Amygdala (tissue), 56 donors: ENCODE measurements around the gene LRBA.
A peak's percentile ranks its signal among the peaks of the same experiment; 100 is the strongest.
"Not testable (repeated sequence)": the region's sequence is repeated elsewhere in the genome, so short reads cannot be mapped to it uniquely, and the experiment has no call there.

Source experiments
- DNase-seq, 56 donors: peaks; one replicate each; lab custom pipeline; 2025; lab: John Stamatoyannopoulos, UW

The LRBA gene

DNA sequence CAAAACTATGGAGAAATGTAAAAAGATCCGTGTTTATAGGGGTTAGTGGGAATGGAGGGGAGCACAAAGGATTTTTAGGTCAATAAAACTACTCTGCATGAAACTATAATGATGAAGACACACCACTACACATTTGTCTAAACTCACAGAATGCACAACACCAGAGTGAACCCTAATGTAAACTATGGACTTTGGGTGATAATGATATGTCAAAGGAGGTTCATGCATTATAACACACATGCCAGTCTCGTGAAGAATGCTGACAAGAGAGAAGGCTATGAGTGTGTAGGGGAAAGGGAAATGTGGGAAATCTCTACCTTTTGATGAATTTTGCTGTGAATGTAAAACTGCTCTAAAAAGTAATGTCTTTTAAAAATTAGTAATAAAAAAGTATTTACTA is 249.9 kb downstream of the LRBA start:
- DNase-seq, result no peak

DNA sequence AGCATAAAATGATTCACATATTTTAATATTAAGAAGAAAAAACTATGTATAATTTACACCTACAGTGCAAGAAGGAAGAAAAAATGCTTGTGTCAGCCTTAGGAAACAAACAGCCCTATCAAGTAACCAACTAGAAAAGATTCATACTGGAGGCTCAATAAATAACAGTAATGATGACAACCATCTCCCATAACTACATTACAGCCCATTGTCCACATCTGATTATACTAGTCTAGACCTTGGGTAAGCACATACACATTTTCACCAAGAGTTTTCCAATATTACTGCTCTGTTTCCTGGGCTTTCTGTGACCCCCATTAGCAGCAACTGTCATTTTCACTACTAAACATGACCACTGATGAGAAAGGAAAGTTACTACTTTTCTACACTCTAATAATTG is 263.4 kb downstream of the LRBA start:
- DNase-seq, result no peak

DNA sequence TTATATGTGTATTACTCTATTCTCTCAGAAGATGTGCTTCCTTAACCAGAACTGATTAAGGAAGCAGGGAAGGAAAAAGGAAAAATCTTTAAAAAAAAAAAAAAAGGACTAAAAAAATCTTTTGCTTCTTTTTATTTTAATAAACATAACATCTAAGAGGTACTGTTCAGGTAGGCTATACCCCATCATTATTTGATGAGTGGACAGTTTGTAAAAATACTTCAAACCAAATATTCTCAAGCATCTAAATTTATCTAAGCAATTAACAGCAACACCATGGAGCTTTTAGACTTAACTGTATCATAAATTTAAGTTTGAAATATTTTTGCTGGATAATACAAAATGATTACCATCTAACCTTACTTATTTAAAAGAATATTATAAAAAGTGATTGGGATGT is 264.3 kb downstream of the LRBA start:
- DNase-seq, result no peak

GRCh38 chr4:150746156-150746555 is 268.9 kb downstream of the LRBA start:
- no peak for DNase-seq

DNA sequence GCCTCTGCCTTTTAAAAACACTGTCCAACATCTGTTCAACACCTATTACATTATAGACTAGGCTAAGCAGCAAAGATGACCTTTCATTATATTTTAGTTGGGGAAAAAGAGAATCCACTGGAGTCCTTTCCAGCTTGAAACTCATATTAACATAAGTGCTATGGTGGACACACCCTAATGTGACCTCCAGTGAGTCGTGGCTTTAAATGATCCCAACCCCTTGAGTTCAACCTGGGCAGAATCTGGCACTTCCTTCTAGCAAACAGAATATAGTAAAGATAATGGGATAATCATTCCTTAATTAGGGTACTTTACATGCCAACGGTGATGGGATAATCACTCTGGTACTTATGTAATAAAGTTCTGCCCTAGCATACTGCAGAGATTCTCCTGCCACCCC is 270.5 kb downstream of the LRBA start:
- no peak for DNase-seq

DNA sequence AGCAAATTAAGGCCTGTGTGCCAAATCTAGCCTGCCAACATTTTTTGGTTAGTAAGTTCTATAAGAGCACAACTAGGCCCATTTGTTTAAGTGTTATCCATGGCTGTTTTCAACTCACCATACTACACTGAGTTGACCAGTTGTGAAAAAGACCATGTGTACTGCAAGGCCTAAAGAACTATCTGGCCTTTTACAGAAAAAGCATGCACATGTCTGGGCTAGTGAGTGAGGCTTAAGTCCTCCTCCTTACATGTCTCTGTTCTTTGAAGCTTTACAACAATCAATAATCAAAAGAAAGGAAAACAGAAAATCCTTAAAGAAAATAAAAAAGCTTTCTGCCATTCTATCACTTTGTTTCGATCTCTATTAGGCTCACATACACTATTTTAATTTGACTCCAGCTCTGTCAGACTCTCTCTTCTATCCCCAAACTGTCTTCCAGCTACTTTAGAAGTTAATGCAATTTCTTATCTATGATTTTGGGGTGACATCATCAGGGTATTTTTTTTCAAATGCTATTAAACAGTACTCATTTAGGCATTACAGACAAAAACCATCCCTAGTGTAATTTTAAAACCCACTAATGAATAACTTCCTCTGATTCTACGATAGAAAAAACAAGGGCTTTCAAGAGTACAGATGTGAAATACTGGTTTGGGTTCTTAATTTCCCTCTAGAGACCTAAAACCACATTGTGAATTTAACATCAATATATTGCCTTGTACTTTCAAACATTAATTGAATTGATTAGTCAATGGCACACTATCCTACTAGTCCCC is 271.3 kb downstream of the LRBA start:
- DNase-seq, result no peak

DNA sequence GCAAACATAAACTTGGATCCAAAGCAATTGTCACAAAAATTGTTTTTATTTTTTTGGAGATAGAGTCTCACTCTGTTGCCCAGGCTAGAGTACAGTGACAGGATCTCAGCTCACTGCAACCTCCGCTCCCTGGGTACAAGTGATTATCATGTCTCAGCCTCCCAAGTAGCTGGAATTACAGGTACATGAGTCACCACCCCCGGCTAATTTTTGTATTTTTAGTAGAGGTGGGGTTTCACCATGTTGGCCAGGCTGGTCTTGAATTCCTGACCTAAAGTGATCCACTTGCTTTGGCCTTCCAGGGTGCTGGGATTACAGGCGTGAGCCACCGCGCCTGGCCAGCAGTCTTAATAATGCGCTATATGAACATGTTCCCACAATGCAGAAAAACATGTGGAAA is 272.2 kb downstream of the LRBA start:
- DNase-seq, result not testable (repeated sequence)

DNA sequence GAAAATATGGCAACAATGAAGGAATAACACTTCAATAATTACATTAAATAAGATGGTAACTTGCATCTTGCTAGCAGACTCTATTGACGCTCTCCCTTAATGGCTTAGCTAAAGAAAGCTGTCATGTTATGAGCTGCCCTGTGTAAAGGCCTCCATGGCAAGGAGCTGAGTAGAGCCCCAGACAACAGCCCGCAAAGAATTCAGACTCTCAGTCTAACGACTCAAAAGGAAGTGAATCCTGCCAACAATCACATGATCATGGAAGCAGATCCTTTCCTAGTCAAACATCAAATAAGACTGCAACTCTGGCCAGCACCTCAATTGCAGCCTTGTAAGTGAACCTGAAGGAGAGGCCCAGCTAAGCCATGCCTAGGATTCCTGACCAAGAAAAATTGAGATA is 275.5 kb downstream of the LRBA start:
- DNase-seq, result no peak

- no peak for DNase-seq
Measured at GRCh38 chr4:150725957-150726523, 289.0 kb downstream of the LRBA start.

- no peak for DNase-seq
Measured at GRCh38 chr4:150723727-150724411, 291.2 kb downstream of the LRBA start.

GRCh38 chr4:150722908-150723362 is 292.1 kb downstream of the LRBA start:
- peak in 1 of 56 donors; percentile 0 for DNase-seq

- no peak for DNase-seq
Measured at GRCh38 chr4:150720973-150721518, 294.0 kb downstream of the LRBA start.

DNA sequence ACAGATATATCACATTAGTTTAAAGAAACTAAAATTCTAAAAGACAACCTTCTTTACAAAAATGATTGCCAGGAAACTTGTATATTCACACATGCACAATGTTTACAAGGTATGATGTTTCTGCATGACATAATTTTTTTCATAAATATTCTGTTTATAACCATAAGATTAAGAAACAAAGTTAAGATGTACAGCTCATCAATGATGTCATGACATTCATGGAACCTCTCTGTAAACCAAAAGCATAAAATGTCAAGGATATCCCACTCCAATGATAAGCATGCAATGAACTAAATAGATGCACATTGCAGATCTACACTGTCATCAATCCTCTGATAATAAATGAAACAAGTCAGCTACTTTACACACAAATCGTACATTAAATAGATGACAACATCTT is 297.1 kb downstream of the LRBA start:
- no peak for DNase-seq

- no peak for DNase-seq
Measured at GRCh38 chr4:150714462-150715438, 300.3 kb downstream of the LRBA start.

DNA sequence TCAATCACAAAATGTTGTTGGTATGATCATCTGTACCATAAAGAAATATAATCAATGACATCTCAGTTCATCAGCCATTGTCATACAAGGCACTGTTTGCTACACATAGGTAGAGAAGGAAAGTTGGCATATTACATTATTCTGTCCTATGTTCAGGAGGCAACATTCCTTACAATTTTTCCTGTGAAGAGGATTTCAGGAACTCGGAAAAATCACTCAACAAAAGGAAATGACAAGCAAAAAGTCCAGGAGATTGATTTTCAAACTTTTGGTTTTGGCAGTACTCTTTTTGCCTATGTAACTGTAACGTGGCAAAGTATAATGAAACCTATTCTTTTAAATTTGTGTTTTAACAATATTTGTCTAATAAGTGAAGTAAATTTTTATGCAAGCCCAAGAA is 301.8 kb downstream of the LRBA start:
- no peak for DNase-seq

GRCh38 chr4:150710770-150711375 is 304.2 kb downstream of the LRBA start:
- DNase-seq, result no peak

DNA sequence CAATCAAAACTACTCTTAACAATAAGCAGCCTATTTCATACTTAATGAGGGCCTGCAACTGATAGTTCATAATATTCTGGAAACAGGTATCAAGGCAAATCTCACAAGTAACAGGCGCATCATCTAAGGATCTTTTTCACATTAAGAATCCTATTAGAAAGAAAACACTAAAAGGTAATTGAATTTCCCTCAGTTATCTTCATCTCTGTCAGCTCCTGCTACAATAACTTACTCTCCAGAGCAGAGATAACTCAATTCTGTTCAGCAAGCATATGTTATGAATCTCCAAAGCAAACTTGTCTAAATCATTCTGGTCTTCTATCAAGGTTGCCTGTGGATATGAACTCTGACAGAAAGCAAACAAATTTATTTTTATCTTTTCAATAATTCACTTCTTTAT is 307.1 kb downstream of the LRBA start:
- no peak for DNase-seq

- no peak for DNase-seq
Measured at GRCh38 chr4:150699599-150699998, 315.5 kb downstream of the LRBA start.

- no peak for DNase-seq
Measured at GRCh38 chr4:150695162-150695561, 319.9 kb downstream of the LRBA start.

GRCh38 chr4:150694438-150694837 is 320.6 kb downstream of the LRBA start:
- no peak for DNase-seq
